NCI-H2107 treated with DMSO at 0.1 percent for 48 hours (cell line): ENCODE data around the gene SPATS2L.

ENCODE experiments used
- DNase-seq: peaks from one replicate; lab custom pipeline; 2025; ENCODE audit not compliant: unreplicated experiment; lab: John Stamatoyannopoulos, UW

SPATS2L gene

GRCh38 chr2:200406379-200406778 is 99.9 kb downstream of the SPATS2L start:
- no peak for DNase-seq

GRCh38 chr2:200408428-200409316 is 102.2 kb downstream of the SPATS2L start:
- DNase-seq: peak; percentile 35

DNA sequence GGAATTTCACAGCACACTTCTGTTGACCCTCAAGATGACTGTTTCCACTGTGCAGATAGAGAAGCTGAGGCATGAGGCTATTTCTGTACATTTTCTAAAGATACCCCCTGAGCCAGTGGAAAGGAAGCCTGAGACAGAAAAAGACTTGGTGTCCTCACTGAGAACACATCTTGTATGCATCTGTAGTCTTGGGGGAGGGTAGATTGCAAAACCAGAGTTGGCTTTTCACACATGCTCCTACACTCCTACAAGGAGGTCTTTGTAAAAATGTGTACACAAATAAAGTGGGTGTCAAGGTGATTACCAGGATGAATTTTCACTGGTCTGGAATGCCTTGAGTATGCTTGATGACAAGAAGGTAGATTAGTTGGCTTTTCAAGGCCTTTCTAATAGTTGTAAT is 105.3 kb downstream of the SPATS2L start:
- no peak for DNase-seq

GRCh38 chr2:200414367-200414766 is 107.9 kb downstream of the SPATS2L start:
- no peak for DNase-seq

GRCh38 chr2:200415455-200415854 is 109.0 kb downstream of the SPATS2L start:
- no peak for DNase-seq

DNA sequence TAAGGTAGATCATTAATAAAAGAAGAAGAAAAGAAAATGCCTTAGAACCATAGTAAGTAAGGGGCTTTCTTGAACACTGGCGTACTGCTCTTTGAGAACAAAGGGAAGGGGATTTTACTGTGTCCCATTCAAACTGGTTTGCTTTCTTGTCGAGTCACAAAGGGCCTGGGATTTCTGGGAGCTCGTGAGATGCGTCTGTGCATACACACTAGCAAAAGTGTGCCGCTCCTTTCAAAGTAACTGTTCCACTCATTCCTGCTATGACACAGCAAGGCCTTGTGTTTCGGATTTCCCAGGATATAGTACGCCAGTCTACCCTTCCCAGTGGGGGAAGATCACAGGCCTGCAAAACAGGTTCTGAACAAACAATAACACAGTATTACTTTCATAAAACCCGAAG is 110.4 kb downstream of the SPATS2L start:
- DNase-seq: no peak

DNA sequence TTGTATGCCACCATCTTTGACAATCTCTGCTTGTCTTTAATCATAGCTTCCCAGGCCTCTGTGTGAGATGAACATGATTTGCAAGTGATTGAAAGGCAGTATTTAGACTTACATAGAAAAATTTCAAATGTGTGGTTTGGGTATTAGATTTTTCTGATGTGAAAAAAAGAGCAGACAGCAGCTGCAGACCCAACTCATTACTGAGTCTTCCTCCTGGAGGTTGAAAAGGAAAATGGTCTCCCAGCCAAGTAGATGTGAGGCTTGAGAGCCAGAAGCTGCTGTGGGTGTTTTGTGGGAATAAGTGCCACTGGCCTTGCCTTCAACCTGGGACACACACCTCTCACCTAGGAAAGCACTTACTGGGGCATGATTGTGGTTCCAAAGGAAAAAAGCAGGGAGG is 110.9 kb downstream of the SPATS2L start:
- DNase-seq: no peak

- no peak for DNase-seq
Observed at GRCh38 chr2:200418399-200418798, 111.9 kb downstream of the SPATS2L start.

- no peak for DNase-seq
Observed at GRCh38 chr2:200419325-200419724, 112.8 kb downstream of the SPATS2L start.

GRCh38 chr2:200421270-200421669 is 114.8 kb downstream of the SPATS2L start:
- no peak for DNase-seq

GRCh38 chr2:200422071-200422470 is 115.6 kb downstream of the SPATS2L start:
- no peak for DNase-seq

DNA sequence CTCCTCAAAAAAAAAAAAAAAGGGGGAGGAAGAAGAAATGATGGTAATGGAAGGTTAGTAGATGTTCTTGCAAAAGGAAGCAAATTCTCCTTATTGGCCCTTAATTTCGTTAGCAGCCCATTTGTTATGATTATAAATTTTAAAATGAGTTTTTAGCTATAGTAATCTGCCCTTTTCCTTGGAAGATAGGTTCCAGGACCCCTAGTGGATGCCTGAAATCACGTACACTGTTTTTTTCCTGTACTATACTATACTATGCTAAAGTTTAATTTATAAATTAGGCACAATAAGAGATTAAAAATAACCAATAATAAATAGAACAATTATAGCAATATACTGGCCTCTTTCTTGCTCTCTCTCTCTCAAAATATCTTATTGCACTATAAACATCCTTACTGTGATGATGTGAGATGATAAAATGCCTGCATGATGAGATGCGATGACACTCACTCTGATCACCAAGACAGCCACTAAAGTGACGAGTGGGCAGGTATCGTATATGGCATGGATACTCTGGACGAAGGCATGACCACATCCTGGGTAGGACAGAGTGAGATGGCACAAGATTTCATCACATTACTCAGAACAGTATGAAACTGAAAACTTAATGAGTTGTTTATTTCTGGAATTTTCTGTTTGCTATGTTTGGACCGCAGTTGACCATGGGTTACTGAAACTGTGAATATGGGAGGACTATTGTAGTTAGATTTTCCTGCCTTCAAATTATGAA is 116.2 kb downstream of the SPATS2L start:
- no peak for DNase-seq

DNA sequence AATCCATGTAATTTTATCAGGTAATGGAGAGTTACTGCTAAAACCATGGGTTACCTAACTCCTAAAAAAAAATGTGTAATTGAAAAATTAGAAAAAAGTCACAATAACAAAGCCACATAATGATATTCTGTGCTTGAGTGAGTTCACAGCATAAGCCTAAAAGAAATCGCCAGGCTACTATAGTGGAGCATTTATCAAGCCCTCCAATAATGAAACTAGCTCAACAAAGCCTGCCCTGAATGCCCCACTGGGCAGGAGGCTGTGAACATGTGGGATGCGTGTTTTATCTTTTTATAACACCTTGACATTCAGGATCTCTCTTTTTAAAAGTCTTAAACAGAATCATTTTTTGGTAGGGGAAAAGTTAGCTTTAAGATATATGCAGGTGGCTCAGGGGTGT is 117.0 kb downstream of the SPATS2L start:
- DNase-seq: no peak

DNA sequence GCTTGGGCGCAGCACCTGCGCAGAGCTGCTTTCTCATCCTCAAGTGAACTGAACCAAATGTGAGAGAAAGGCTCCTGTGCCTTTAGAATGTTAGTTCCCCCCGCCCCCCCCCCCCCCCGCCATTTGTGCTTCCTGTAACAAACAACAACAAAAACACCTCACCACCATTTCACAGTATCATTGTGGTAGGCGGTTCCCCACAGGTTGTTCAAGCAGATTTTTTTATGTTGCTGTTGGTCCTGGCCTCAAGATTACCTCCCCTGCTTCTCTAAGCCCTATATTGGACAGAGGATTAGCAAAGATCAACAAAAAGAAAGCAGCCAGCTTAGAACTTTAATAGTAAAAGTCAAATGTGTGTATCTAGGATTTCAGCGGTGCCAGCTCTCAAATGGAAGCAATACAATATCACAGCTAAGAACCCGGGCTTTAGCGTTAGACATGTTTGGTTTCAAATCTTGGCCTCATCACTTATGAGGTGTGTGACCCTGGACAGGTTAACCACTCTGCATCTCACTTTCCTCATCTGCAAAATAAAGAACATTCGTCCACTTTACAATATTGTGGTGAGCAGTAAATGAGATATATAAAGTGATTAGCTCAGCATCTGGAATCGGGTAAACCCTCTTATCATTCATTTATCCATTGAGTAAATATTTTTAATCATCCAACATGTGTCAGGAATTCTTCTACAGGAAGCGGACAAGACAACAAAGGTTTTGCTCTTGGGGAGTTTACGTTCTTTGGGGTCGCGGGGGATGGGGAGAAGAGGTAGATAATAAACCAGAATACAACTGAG is 118.7 kb downstream of the SPATS2L start:
- DNase-seq: no peak

DNA sequence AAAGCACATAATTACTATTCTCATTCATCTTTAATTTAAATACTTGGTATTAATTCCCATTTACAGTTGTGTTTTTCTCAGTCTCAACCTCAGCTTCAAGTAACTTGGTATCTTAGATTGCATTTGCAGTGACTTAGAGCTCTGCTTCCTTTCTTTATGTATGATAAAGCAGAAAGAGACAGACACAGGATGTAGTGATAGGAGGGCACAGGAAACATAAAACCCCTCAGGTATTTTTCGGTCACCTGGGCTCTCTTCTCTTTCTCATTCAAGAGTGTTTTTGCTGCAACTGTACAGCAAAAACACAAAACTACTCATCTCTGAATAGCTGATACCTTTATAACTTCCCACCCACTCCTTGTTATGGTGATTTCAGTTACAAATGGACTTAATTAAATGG is 120.3 kb downstream of the SPATS2L start:
- no peak for DNase-seq

DNA sequence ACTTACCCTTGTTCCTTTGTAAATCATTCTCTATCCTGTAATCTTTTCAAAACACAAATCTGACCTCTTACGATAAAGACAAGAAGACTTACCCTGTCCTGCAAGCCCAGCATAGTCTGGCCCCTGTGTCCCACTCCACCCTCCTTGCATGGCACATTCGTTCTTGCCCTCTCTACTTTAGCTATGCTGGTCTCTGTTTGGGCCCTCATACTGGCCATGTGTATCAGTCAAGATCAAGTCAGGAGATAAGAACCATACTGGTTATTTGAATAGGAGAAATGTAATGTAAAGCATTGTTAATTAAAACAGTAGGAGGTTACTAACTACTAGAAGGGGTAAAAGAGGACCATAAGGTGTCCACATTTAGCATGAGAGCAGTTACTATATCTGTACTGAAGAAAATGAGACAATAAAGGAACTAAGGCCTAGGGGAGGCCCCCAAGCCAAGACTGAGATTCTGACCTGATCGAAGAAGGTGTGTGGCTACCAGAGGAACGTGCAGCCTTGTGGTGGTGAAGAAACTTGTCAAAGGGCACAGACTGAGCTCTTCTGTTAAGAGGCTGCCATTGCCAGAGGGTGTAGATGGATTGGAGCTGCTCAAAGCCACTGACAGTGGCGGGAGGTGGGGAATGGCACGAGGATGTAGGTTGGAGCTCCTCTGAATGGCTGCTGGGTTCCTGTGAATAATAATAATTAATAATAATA is 122.6 kb downstream of the SPATS2L start:
- DNase-seq: no peak

DNA sequence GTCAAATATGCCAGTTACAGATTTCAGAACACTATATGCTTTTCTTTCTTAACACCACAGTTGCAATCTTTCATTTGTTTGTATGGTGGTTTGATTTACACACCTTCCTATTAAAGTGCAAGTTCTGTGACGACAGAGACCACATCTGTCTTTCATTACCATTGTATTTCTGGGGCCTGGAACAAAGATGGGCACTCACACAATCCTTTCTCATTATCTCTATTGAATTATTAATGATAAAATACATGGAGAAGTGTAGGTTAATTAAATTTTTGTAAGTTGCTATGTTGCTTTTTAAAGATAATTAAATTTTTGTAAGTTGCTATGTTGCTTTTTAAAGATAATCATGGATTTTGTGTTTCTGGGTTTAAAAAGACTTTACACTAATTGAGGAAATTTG is 123.5 kb downstream of the SPATS2L start:
- no peak for DNase-seq

- no peak for DNase-seq
Observed at GRCh38 chr2:200431996-200432705, 125.7 kb downstream of the SPATS2L start.

DNA sequence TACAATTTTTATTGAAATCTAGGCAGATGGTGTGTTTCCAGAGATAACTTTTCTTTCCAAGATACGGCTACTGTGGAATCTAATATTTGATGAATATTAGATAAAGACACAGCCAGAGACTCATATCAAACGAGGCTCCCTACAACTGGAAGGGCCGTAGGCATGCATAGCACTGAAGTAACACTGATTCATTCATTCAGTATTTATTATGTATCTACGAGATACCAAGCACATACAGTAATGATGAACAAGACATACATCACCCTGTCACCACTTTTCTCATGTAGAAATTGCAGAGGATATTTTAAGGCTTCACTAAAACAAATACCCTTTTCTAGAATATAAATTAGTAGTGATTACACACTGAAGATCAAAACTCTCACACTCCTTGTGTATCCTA is 128.9 kb downstream of the SPATS2L start:
- no peak for DNase-seq

DNA sequence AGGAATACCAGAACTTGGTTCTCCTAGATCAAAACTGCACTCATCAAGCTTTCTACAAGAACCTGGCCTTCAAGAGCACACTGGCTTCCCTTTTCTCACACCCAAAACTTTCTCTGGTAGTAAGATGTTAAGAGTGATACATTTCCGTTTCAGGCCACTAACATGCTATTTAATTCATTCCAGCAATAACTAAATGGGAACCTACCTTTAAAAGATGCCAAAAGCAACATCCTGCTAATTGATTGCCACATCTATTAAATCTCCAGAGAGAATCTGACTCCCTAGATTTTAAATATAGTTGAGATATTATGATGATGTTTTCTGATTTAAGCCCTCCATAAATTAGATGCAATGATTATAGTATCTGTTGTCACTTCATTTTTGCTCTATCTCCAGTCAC is 131.8 kb downstream of the SPATS2L start:
- DNase-seq: no peak
